ENCODE data around the gene TEX29. TPM values are rescaled to one million over a fixed set of nuclear protein-coding genes. Genes with fewer than 3 reads are reported as not detected.
A peak's percentile ranks its signal among the peaks of the same experiment; 100 is the strongest.

Gene TEX29
- total and polyA plus RNA-seq, 5 donors from 2014 or later: not detected

DNA sequence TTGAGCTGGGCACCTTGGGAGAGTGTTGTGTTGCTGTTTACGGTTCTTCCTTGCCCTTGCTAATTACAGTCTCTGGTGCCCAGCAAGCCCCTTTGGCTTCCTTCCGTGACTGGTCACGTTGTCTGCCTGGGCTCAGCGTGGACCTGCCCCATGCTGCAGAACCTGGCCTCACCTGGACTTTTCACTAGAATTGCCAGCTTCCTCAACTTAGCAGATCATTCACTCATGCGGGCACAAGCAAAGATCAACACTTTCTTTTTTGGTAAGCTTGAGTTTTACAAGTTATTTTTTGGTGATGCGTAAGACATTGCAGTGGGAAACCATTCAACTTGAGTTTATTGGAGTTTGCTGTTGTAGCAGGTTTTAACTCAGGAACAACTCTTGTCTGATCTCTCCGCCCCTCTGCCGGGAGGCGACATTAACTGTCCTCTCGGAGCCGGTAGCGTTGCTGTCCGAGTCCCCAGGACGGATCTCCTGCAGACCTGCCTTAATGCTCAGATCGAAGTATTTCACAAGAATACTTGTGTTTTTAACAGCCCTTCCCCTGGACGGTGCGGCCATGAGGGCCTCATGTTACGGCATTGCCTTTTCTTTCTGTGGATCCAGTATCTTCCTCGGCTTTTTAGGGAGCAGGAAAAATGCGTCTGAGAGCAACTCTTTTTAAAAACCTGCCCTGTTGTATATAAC, 15.7 kb upstream of the TEX29 start:
- no peak for ATAC-seq (ENCODE audit: low read depth in 2 of 2)
- Mint-ChIP-seq H3K4me3 (no peak overlapping the region), H3K9me3 (peaks cover 0 to 4% (median 2%) of the 10 kb centered on the region in 7 donors), H3K36me3 (peaks cover 61% of the 10 kb centered on the region), H3K27ac (peak overlapping the region in 1 of 3 donors; percentile 66), H3K27me3 (no peaks in the 10 kb centered on the region), H3K4me1 (peaks cover 0 to 4% (median 0%) of the 10 kb centered on the region in 4 donors)
- Histone ChIP-seq H3K27ac (ENCODE audit: insufficient read depth, low read length, poor library complexity, severe bottlenecking) (no peak overlapping the region), H3K9me3 (ENCODE audit: control insufficient read depth in 2 of 2, low read length in 2 of 2) (no peaks in the 10 kb centered on the region), H3K4me3 (ENCODE audit: low read depth, low read length) (no peak overlapping the region), H3K4me1 (ENCODE audit: control insufficient read depth, insufficient read depth, low read length, poor library complexity, severe bottlenecking) (no peaks in the 10 kb centered on the region), H3K36me3 (ENCODE audit: control insufficient read depth, insufficient read depth, low read length) (peaks cover 69% of the 10 kb centered on the region), H3K27me3 (ENCODE audit: control insufficient read depth, insufficient read depth, low read length) (no peaks in the 10 kb centered on the region)
- DNase-seq: no peak

DNA sequence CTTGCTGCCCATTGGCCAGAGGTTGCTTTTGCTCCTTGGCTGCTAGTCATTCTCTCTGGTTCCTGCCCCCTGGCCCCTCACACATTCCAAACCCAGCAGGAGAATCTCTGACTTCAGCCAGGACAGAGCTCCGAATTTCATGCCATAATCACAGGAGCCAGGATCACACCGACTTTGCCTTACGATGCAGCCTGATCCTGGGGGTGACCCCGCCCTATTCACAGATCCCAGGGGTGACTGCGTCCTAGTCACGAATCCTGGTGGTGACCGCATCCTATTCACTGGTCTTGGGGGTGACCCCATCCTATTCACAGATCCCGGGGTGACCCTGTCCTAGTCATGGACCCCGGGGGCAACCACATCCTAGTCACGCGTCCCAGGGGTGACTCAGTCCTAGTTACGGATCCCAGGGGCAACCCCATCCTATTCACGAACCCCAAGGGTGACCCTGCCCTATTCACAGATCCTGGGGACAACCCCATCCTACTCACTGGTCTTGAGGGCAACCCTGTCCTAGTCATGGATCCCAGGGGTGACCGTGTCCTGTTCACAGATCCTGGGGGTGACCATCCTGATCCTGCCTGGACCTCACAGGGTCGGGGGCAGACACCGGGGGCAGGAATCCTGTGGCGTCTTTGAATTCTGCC, 7.4 kb upstream of the TEX29 start:
- Mint-ChIP-seq H3K4me1 (peaks cover 0 to 6% (median under 1%) of the 10 kb centered on the region in 4 donors), H3K36me3 (peaks cover 39% of the 10 kb centered on the region), H3K27me3 (no peaks in the 10 kb centered on the region), H3K9me3 (peaks cover 0 to 24% (median 6%) of the 10 kb centered on the region in 7 donors), H3K4me3 (no peak overlapping the region), H3K27ac (no peak overlapping the region)
- DNase-seq: no peak
- no peak overlapping the region for H3K27ac ChIP-seq (ENCODE audit: insufficient read depth, low read length, poor library complexity, severe bottlenecking)
- H3K36me3 ChIP-seq (ENCODE audit: control insufficient read depth, insufficient read depth, low read length): peaks cover 4% of the 10 kb centered on the region
- no peak overlapping the region for H3K4me3 ChIP-seq (ENCODE audit: low read depth, low read length)
- no peaks in the 10 kb centered on the region for H3K27me3 ChIP-seq (ENCODE audit: control insufficient read depth, insufficient read depth, low read length)
- ATAC-seq (ENCODE audit: low read depth in 2 of 2): no peak
- H3K9me3 ChIP-seq (ENCODE audit: control insufficient read depth in 2 of 2, low read length in 2 of 2): no peaks in the 10 kb centered on the region
- H3K4me1 ChIP-seq (ENCODE audit: control insufficient read depth, insufficient read depth, low read length, poor library complexity, severe bottlenecking): no peaks in the 10 kb centered on the region

DNA sequence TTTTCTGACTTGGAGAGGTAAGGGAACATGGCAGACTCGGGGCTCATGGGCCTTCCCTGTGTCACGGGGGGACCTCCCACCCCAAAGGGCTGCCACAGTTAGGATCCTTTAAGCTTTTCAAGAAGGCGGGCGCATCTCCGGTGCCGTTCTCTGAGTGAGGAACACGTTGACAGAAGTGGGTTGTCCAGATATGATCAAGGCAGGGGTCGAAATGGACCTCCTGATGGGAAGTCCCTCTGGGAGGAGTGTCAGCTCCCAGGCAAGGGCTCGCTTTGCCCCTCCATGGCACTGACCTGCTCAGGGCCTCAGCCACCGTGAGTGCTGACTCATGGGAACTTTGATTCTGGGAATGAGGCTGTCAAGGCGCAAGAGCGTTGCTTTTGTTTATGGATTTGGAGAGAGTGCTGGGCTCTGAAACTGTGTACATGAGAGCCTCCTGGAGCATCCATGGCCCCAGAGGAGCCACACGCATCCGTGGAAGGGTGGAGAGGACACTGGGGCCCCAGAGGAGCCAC, 6.5 kb upstream of the TEX29 start:
- Mint-ChIP-seq H3K27ac (no peak overlapping the region), H3K4me1 (peaks cover 0 to 6% (median under 1%) of the 10 kb centered on the region in 4 donors), H3K27me3 (no peaks in the 10 kb centered on the region), H3K36me3 (peaks cover 40% of the 10 kb centered on the region), H3K9me3 (peaks cover 0 to 24% (median 6%) of the 10 kb centered on the region in 7 donors), H3K4me3 (no peak overlapping the region)
- no peaks in the 10 kb centered on the region for H3K9me3 ChIP-seq (ENCODE audit: control insufficient read depth in 2 of 2, low read length in 2 of 2)
- ATAC-seq (ENCODE audit: low read depth in 2 of 2): no peak
- H3K4me1 ChIP-seq (ENCODE audit: control insufficient read depth, insufficient read depth, low read length, poor library complexity, severe bottlenecking): no peaks in the 10 kb centered on the region
- H3K4me3 ChIP-seq (ENCODE audit: low read depth, low read length): no peak overlapping the region
- no peaks in the 10 kb centered on the region for H3K27me3 ChIP-seq (ENCODE audit: control insufficient read depth, insufficient read depth, low read length)
- no peak overlapping the region for H3K27ac ChIP-seq (ENCODE audit: insufficient read depth, low read length, poor library complexity, severe bottlenecking)
- peaks cover 4% of the 10 kb centered on the region for H3K36me3 ChIP-seq (ENCODE audit: control insufficient read depth, insufficient read depth, low read length)
- no peak for DNase-seq

DNA sequence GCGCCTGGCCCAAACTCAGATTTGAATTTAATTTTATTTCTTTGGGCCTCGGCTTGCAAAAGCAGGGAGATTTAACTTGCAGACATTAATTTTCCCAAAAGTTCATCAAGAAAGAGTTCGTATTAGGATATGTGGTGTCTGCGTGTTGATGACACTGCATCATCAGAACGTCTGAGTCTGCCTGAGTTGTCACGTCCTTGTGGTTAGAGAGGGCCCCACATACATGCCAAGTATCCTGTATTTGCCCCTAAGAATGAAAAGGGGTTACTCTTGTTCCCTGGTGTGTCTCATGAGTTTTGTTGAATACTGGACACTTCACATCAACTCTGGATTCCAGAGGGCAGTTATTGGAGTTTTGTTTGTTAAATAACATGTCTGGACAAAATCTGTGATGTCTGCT, 5.6 kb upstream of the TEX29 start:
- Mint-ChIP-seq H3K9me3 (peaks cover 0 to 21% (median 3%) of the 10 kb centered on the region in 7 donors), H3K27ac (no peak overlapping the region), H3K36me3 (peaks cover 37% of the 10 kb centered on the region), H3K4me1 (peaks cover 0 to 2% (median 2%) of the 10 kb centered on the region in 4 donors), H3K4me3 (no peak overlapping the region), H3K27me3 (no peaks in the 10 kb centered on the region)
- H3K27ac ChIP-seq (ENCODE audit: insufficient read depth, low read length, poor library complexity, severe bottlenecking): no peak overlapping the region
- H3K36me3 ChIP-seq (ENCODE audit: control insufficient read depth, insufficient read depth, low read length): peaks cover 4% of the 10 kb centered on the region
- DNase-seq (no peak), ATAC-seq (ENCODE audit: low read depth in 2 of 2) (no peak)
- no peaks in the 10 kb centered on the region for H3K27me3 ChIP-seq (ENCODE audit: control insufficient read depth, insufficient read depth, low read length)
- H3K9me3 ChIP-seq (ENCODE audit: control insufficient read depth in 2 of 2, low read length in 2 of 2): no peaks in the 10 kb centered on the region
- no peaks in the 10 kb centered on the region for H3K4me1 ChIP-seq (ENCODE audit: control insufficient read depth, insufficient read depth, low read length, poor library complexity, severe bottlenecking)
- H3K4me3 ChIP-seq (ENCODE audit: low read depth, low read length): no peak overlapping the region

DNA sequence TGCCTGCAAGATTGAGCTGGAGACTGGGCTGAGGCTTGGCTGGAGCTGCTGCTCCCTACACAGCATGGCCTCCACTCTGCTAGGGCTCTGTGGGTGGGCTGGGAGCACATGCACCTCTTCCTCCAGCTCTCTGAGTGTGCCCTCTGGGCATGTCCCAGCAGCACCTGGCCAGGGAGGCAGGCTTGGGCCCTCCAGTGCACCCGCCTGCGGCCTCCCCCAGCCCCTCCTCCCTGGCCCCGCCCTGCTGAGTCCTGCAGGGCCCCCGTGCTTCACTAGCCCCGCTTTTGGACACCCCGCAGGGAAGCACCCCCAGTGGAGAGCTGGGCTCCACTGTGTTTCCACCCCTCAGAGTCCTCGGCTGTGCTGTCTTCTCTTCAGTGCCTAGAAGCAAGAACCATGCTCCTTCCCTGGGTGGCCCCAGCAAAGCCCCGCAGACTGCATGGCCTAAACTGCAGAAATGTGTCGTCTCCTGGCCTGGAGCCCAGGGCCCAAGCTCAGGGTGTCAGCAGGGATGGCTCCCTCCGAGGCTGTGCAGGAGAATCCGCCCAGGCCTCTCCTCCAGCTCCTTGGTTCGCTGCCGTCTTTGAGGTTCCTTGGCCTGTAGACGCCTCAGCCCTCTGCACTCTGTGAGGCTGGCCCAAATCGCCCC, 5.0 kb upstream of the TEX29 start:
- H3K27ac Mint-ChIP-seq: no peak overlapping the region
- H3K4me3 Mint-ChIP-seq: no peak overlapping the region
- H3K9me3 Mint-ChIP-seq: peaks cover 0 to 14% (median 3%) of the 10 kb centered on the region in 7 donors
- Histone ChIP-seq H3K36me3 (ENCODE audit: control insufficient read depth, insufficient read depth, low read length) (peaks cover 4% of the 10 kb centered on the region), H3K9me3 (ENCODE audit: control insufficient read depth in 2 of 2, low read length in 2 of 2) (no peaks in the 10 kb centered on the region), H3K4me3 (ENCODE audit: low read depth, low read length) (no peak overlapping the region), H3K27me3 (ENCODE audit: control insufficient read depth, insufficient read depth, low read length) (no peaks in the 10 kb centered on the region), H3K4me1 (ENCODE audit: control insufficient read depth, insufficient read depth, low read length, poor library complexity, severe bottlenecking) (no peaks in the 10 kb centered on the region), H3K27ac (ENCODE audit: insufficient read depth, low read length, poor library complexity, severe bottlenecking) (no peak overlapping the region)
- no peaks in the 10 kb centered on the region for H3K27me3 Mint-ChIP-seq
- no peak for ATAC-seq (ENCODE audit: low read depth in 2 of 2)
- H3K36me3 Mint-ChIP-seq: peaks cover 30% of the 10 kb centered on the region
- peaks cover 0 to 2% (median 0%) of the 10 kb centered on the region in 4 donors for H3K4me1 Mint-ChIP-seq
- DNase-seq: no peak

DNA sequence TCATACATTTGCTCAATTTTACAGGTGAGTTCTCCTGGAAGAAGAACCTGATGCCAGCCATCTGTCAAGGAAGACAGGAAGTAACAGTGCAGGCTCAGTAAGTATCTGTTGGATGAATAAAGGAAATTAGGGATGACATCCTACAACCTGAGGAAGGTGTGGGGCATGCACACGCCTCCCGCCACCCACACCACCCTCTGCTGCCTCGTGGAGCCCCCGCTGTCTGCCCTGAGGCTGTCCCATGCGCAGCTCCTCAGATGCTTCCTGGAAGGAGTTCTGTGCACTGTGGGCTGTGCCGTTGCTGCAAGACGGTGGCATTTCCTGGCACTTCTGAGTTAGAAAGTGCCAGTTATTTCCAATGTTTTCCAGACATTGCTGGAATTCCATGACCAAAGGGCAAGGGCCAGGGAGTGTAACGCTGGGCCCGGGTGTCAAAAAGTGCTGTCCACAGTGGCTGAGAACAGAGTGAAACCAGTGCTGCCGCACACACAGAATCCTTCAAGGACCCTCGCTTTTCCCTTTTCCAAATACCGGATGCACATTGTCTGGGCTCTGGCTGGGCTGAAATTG, 4.2 kb upstream of the TEX29 start:
- no peaks in the 10 kb centered on the region for H3K9me3 ChIP-seq (ENCODE audit: control insufficient read depth in 2 of 2, low read length in 2 of 2)
- no peaks in the 10 kb centered on the region for H3K4me1 ChIP-seq (ENCODE audit: control insufficient read depth, insufficient read depth, low read length, poor library complexity, severe bottlenecking)
- peaks cover 3% of the 10 kb centered on the region for H3K36me3 ChIP-seq (ENCODE audit: control insufficient read depth, insufficient read depth, low read length)
- Mint-ChIP-seq H3K9me3 (peaks cover 0 to 7% (median 2%) of the 10 kb centered on the region in 7 donors), H3K4me3 (no peak overlapping the region), H3K4me1 (peaks cover 0 to 2% (median 0%) of the 10 kb centered on the region in 4 donors), H3K27me3 (no peaks in the 10 kb centered on the region), H3K27ac (no peak overlapping the region), H3K36me3 (peaks cover 23% of the 10 kb centered on the region)
- no peak for ATAC-seq (ENCODE audit: low read depth in 2 of 2)
- H3K27me3 ChIP-seq (ENCODE audit: control insufficient read depth, insufficient read depth, low read length): no peaks in the 10 kb centered on the region
- H3K4me3 ChIP-seq (ENCODE audit: low read depth, low read length): no peak overlapping the region
- H3K27ac ChIP-seq (ENCODE audit: insufficient read depth, low read length, poor library complexity, severe bottlenecking): no peak overlapping the region
- no peak for DNase-seq

DNA sequence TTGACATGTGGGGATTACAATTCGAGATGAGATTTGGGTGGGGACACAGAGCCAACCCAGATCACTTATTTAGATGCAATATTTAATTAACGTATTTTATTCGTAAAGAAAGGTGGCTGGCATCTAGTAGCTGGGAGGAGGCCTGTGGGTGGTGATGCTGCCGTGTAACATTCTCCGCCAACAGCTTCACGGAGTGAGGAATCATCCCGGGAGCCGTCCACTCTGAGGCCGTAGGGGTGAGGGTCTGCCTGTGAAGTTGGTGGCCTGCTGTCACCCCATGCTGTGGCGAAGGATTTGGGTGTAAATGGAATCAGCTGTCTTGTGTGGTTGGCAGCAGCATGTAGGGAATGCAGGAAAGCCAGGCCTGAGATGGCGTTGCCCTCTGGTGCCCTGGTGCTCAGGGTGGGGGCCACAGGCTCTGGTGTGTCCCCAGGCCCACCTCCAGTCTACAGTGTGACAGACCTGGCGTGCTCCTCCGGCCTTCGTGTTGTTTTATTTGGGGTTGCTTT, 3.3 kb upstream of the TEX29 start:
- Mint-ChIP-seq H3K27me3 (no peaks in the 10 kb centered on the region), H3K27ac (no peak overlapping the region)
- no peaks in the 10 kb centered on the region for H3K9me3 ChIP-seq (ENCODE audit: control insufficient read depth in 2 of 2, low read length in 2 of 2)

More for the DNA sequence above, 3.3 kb upstream of the TEX29 start:
- peaks cover 18% of the 10 kb centered on the region for H3K36me3 Mint-ChIP-seq
- Histone ChIP-seq H3K27me3 (ENCODE audit: control insufficient read depth, insufficient read depth, low read length) (no peaks in the 10 kb centered on the region), H3K27ac (ENCODE audit: insufficient read depth, low read length, poor library complexity, severe bottlenecking) (no peak overlapping the region), H3K4me1 (ENCODE audit: control insufficient read depth, insufficient read depth, low read length, poor library complexity, severe bottlenecking) (no peaks in the 10 kb centered on the region), H3K36me3 (ENCODE audit: control insufficient read depth, insufficient read depth, low read length) (no peaks in the 10 kb centered on the region), H3K4me3 (ENCODE audit: low read depth, low read length) (no peak overlapping the region)
- DNase-seq (no peak), ATAC-seq (ENCODE audit: low read depth in 2 of 2) (no peak)
- H3K9me3 Mint-ChIP-seq: peaks cover 0 to 3% (median 0%) of the 10 kb centered on the region in 7 donors
- H3K4me3 Mint-ChIP-seq: peak overlapping the region in 1 of 4 donors; percentile 13
- peaks cover 0 to 2% (median 0%) of the 10 kb centered on the region in 4 donors for H3K4me1 Mint-ChIP-seq

All from CD4-positive, CD25-positive, alpha-beta regulatory T cell (primary cell).